DND-41 (cell line): Measurements from ENCODE around the gene DPH6.
"Not testable (repeated sequence)": the region's sequence is repeated elsewhere in the genome, so short reads cannot be mapped to it uniquely, and the experiment has no call there.

Experiments
- ATAC-seq: fragments of 200-7000 bp; cut with Tn5 transposase; 3 replicates; pipeline ENCODE4 v1.9.1; 2021; ENCODE audit warnings: low read depth; ENCODE audit not compliant: insufficient read depth
- DNase-seq: peaks from one replicate; pipeline ENCODE4 v3.0.0-alpha.2; 2020
- H2AFZ ChIP-seq: 2 replicates; pipeline ENCODE4 v1.6.0; 2012; ENCODE audit warnings: low read depth, low read length
- H3K27ac ChIP-seq: 2 replicates; pipeline ENCODE4 v1.5.1; 2012; ENCODE audit warnings: low read length, inconsistent platforms
- H3K27me3 ChIP-seq: fragments of 200-600 bp; sonication (generic); 2 replicates; pipeline ENCODE4 v1.6.0; 2012; ENCODE audit warnings: low read length, mild to moderate bottlenecking, inconsistent platforms; ENCODE audit not compliant: insufficient read depth, poor library complexity
- H3K36me3 ChIP-seq: 2 replicates; pipeline ENCODE4 v1.5.1; 2012; ENCODE audit warnings: low read length, inconsistent platforms; ENCODE audit not compliant: insufficient read depth
- H3K4me1 ChIP-seq: 2 replicates; pipeline ENCODE4 v1.5.1; 2012; ENCODE audit warnings: mild to moderate bottlenecking, low read length; ENCODE audit not compliant: insufficient read depth
- H3K4me2 ChIP-seq: 2 replicates; pipeline ENCODE4 v1.6.0; 2012; ENCODE audit warnings: mild to moderate bottlenecking, moderate library complexity, low read length, inconsistent platforms; ENCODE audit not compliant: insufficient read depth
- H3K4me3 ChIP-seq, 2 experiments: fragments of 200-600 bp in 1 of 2; shearing (Covaris generic) in 1 of 2; 2 replicates each; pipeline ENCODE4 v1.5.1; 2012 to 2016; ENCODE audit warnings: inconsistent platforms in 2 of 2, low read length in 2 of 2, mild to moderate bottlenecking in 2 of 2, low read depth in 1 of 2, moderate library complexity in 1 of 2
- H3K79me2 ChIP-seq: 2 replicates; pipeline ENCODE4 v1.6.0; 2012; ENCODE audit warnings: low read length, inconsistent platforms; ENCODE audit not compliant: insufficient read depth
- H3K9ac ChIP-seq: 2 replicates; pipeline ENCODE4 v1.6.0; 2012; ENCODE audit warnings: low read depth, mild to moderate bottlenecking, inconsistent platforms, low read length, moderate library complexity
- H3K9me3 ChIP-seq: 2 replicates; pipeline ENCODE4 v1.5.1; 2012; ENCODE audit warnings: low read length, moderate library complexity, mild to moderate bottlenecking, inconsistent platforms; ENCODE audit not compliant: insufficient read depth, severe bottlenecking
- H4K20me1 ChIP-seq: 2 replicates; pipeline ENCODE4 v1.6.0; 2012; ENCODE audit warnings: low read length; ENCODE audit not compliant: insufficient read depth
- CTCF ChIP-seq: IDR thresholded peaks from 2 replicates; pipeline ENCODE4 v1.5.1; 2012; ENCODE audit warnings: borderline replicate concordance, low read length, moderate library complexity, mild to moderate bottlenecking; ENCODE audit not compliant: poor library complexity, severe bottlenecking; ENCODE audit errors: extremely low read depth
- EZH2 ChIP-seq: IDR thresholded peaks from 3 replicates; pipeline ENCODE4 v1.6.1; 2012; ENCODE audit warnings: borderline replicate concordance, low read depth, mild to moderate bottlenecking, moderate library complexity, low read length, inconsistent platforms; ENCODE audit not compliant: severe bottlenecking

DPH6 gene

DNA sequence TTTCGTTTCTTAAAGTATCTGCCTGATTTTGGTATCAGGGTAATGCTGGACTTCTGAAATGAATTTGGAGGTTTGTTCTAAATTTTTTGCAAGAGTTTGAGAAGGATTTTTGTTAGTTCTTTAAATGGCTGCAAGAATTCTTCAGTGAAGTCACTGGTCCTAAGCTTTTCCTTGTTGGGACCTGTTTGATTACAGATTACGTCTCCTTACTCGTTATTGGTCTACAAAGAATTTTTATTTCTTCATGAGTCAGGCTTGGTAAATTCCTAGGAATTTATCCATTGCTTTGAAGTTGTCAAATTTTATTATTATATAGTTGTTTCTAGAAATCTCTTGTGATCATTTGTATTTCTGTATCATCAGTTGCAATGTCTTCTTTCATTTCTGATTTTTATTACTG lies 196.0 kb downstream of the DPH6 start:
- Histone ChIP-seq H3K4me1 (no peaks in the 10 kb centered on the region), H3K4me3 (no peak overlapping the region), H3K9me3 (no peaks in the 10 kb centered on the region), H4K20me1 (no peaks in the 10 kb centered on the region), H3K79me2 (no peaks in the 10 kb centered on the region), H3K36me3 (no peaks in the 10 kb centered on the region), H3K27ac (no peak overlapping the region), H3K9ac (no peak overlapping the region), H3K27me3 (no peaks in the 10 kb centered on the region), H3K4me2 (no peak overlapping the region), H2AFZ (no peak overlapping the region)
- DNase-seq (no peak), ATAC-seq (no peak)
- TF ChIP-seq EZH2 (no peak), CTCF (no peak)

DNA sequence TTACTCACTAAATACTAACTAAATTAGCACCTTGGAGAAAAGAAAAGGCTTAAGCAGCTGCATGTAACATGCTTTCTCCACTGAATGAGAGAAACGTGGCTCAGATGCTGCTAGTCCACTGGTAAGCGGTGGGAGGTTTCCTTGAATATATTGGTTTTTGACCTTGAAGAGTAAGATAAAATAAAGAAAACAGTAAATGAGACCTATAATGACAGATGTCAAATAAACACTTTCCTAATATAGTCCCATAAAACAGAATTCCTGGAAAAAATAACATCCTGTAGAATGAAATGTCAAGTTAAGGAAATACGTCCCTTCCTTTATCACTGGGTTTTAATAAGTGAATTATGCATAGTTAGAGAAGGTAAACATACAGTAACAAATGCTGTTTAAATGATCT lies 215.0 kb downstream of the DPH6 start:
- TF ChIP-seq EZH2 (no peak), CTCF (no peak)

DNA sequence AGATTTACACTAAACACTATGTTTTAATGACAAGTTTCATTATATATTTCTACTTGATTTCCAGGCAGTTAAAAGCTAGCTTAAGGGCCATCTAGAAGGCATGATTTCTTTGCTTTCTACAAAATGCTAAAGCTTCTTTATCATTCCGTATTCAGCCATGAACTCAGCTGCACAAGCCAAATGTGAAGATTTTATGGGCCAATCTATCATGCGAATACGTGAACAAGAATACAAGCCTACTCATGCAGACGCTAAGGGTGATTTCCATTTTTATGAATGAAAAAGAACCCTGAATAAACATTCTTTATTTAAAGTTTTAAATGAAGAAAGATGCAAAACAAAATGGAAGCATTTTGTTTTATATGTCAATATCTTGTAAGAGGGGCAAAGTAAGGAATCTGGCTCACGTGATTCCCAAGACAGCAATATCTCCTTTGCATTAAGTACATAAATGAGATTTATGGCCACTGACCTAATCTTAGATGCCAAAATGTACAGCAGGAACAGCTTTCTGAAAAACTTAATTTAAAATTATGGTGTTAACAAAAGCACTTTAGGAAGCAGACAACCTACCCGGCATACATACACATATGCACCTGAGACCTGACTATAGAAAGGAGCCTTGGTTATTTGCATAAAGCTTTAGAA lies 215.8 kb downstream of the DPH6 start:
- TF ChIP-seq CTCF (no peak), EZH2 (no peak)
- no peak overlapping the region for H3K4me3 ChIP-seq
- no peaks in the 10 kb centered on the region for H3K79me2 ChIP-seq
- ATAC-seq (no peak), DNase-seq (no peak)
- no peaks in the 10 kb centered on the region for H4K20me1 ChIP-seq
- H3K27ac ChIP-seq, result no peak overlapping the region
- H3K9me3 ChIP-seq, result no peaks in the 10 kb centered on the region
- H3K9ac ChIP-seq, result no peak overlapping the region
- no peaks in the 10 kb centered on the region for H3K4me1 ChIP-seq
- H3K27me3 ChIP-seq, result no peaks in the 10 kb centered on the region
- H2AFZ ChIP-seq, result no peak overlapping the region
- H3K36me3 ChIP-seq, result no peaks in the 10 kb centered on the region
- no peak overlapping the region for H3K4me2 ChIP-seq

More for the DNA sequence above, 215.0 kb downstream of the DPH6 start:
- Histone ChIP-seq H2AFZ (no peak overlapping the region), H3K79me2 (no peaks in the 10 kb centered on the region), H4K20me1 (no peaks in the 10 kb centered on the region), H3K27ac (no peak overlapping the region), H3K27me3 (no peaks in the 10 kb centered on the region), H3K4me3 (no peak overlapping the region), H3K36me3 (no peaks in the 10 kb centered on the region), H3K4me1 (no peaks in the 10 kb centered on the region), H3K4me2 (no peak overlapping the region), H3K9ac (no peak overlapping the region), H3K9me3 (no peaks in the 10 kb centered on the region)
- ATAC-seq (no peak), DNase-seq (no peak)

GRCh38 chr15:35329521-35329961 lies 216.4 kb downstream of the DPH6 start:
- Histone ChIP-seq H2AFZ (no peak overlapping the region), H3K4me2 (no peak overlapping the region), H3K79me2 (no peaks in the 10 kb centered on the region), H3K4me3 (no peak overlapping the region), H3K9ac (no peak overlapping the region), H3K36me3 (no peaks in the 10 kb centered on the region), H3K9me3 (no peaks in the 10 kb centered on the region), H3K27ac (no peak overlapping the region), H3K4me1 (no peaks in the 10 kb centered on the region), H4K20me1 (no peaks in the 10 kb centered on the region), H3K27me3 (no peaks in the 10 kb centered on the region)
- ATAC-seq (no peak), DNase-seq (no peak)
- TF ChIP-seq EZH2 (no peak), CTCF (no peak)

DNA sequence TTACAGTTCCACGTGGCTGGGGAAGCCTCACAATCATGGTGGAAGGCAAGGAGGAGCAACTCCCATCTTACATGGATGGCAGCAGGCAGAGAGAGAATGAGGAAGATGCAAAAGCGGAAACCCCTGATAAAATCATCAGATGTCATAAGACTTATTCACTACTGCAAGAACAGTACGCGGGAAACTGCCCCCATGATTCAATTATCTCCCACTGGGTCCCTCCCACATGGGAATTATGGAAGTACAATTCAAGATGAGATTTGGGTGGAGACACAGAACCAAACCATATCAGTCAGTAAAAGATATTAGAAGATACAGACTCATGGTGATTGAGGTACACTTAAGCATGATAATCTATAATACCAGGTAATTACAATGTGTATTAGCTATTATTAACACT lies 217.1 kb downstream of the DPH6 start:
- not testable (repeated sequence) for H3K27me3 ChIP-seq, H3K4me2 ChIP-seq, H3K9me3 ChIP-seq, H3K36me3 ChIP-seq, H4K20me1 ChIP-seq, H3K27ac ChIP-seq, H3K9ac ChIP-seq, H2AFZ ChIP-seq, H3K4me3 ChIP-seq, H3K79me2 ChIP-seq, DNase-seq, H3K4me1 ChIP-seq, ATAC-seq
